Thoracic aorta (tissue), 2 donors: ENCODE data around the gene DPP7. TPM values are rescaled to one million over a fixed set of nuclear protein-coding genes. Genes with fewer than 3 reads are reported as not detected.

Experiments used
- ATAC-seq: fragments of 150-250 bp; one replicate; pipeline ENCODE4 v1.8.0; 2017; ENCODE audit warnings: low read depth; ENCODE audit not compliant: insufficient number of reproducible peaks, low FRiP score
- DNase-seq: peaks from one replicate; pipeline ENCODE4 v3.0.0-alpha.2; 2020; ENCODE audit warnings: low spot score
- H3K27ac ChIP-seq, 2 donors: fragments of 200-600 bp; sonication (generic); 1 replicate in 1 of 2; 2 replicates in 1 of 2; pipeline ENCODE4 v1.5.1; 2016; ENCODE audit warnings: mild to moderate bottlenecking in 2 of 2, moderate library complexity in 2 of 2
- H3K27me3 ChIP-seq: fragments of 200-600 bp; sonication (generic); replicated peaks from 2 replicates; pipeline ENCODE4 v1.6.0; 2016; ENCODE audit warnings: mild to moderate bottlenecking; ENCODE audit not compliant: insufficient read depth
- H3K36me3 ChIP-seq: fragments of 200-600 bp; sonication (generic); one replicate; pipeline ENCODE4 v1.5.1; 2016
- H3K4me1 ChIP-seq, 2 donors: fragments of 200-600 bp; sonication (generic); 1 replicate in 1 of 2; 2 replicates in 1 of 2; pipeline versions ENCODE4 v1.5.1 to v1.6.0; 2016; ENCODE audit warnings: low read depth in 2 of 2, mild to moderate bottlenecking in 1 of 2; ENCODE audit not compliant: control insufficient read depth in 1 of 2
- H3K4me3 ChIP-seq: fragments of 200-600 bp; sonication (generic); 2 replicates; pipeline ENCODE4 v1.5.1; 2016; ENCODE audit warnings: mild to moderate bottlenecking
- H3K9me3 ChIP-seq: fragments of 200-600 bp; sonication (generic); 2 replicates; pipeline ENCODE4 v1.5.1; 2016
- CTCF ChIP-seq: fragments of 200-600 bp; sonication (generic); IDR thresholded peaks from one replicate; pipeline ENCODE4 v1.5.1; 2019; ENCODE audit warnings: antibody characterized with exemption
- total RNA-seq, 2 donors: library from RNA; depleted of rRNA; stranded (reverse); fragments of >200 nt; gene quantifications; one replicate each; pipeline versions ENCODE4 v1.1.0 to v1.2.3, GENCODE V29; 2016

DPP7 gene
- total RNA-seq, 2 donors from 2014 or later: 100 to 148 TPM

GRCh38 chr9:137150617-137151457, 36.3 kb upstream of the DPP7 start:
- no peak for ATAC-seq
- TF ChIP-seq CTCF: no peak
- Histone ChIP-seq H3K9me3 (no peaks in the 10 kb centered on the region), H3K27me3 (peaks cover 6% of the 10 kb centered on the region), H3K4me3 (no peak overlapping the region), H3K4me1 (no peaks in the 10 kb centered on the region), H3K36me3 (no peaks in the 10 kb centered on the region), H3K27ac (no peak overlapping the region)
- no peak for DNase-seq

GRCh38 chr9:137149942-137150616, 35.5 kb upstream of the DPP7 start:
- ATAC-seq (no peak), DNase-seq (no peak)
- no peak overlapping the region for H3K4me3 ChIP-seq
- no peaks in the 10 kb centered on the region for H3K4me1 ChIP-seq
- no peaks in the 10 kb centered on the region for H3K36me3 ChIP-seq
- TF ChIP-seq CTCF: no peak
- H3K27ac ChIP-seq: no peak overlapping the region
- no peaks in the 10 kb centered on the region for H3K27me3 ChIP-seq
- no peaks in the 10 kb centered on the region for H3K9me3 ChIP-seq

GRCh38 chr9:137149363-137149762, 34.8 kb upstream of the DPP7 start:
- Histone ChIP-seq H3K36me3 (no peaks in the 10 kb centered on the region), H3K9me3 (no peaks in the 10 kb centered on the region), H3K4me3 (no peak overlapping the region), H3K27me3 (no peaks in the 10 kb centered on the region), H3K4me1 (no peaks in the 10 kb centered on the region), H3K27ac (no peak overlapping the region)
- TF ChIP-seq CTCF: no peak
- DNase-seq: no peak
- ATAC-seq: no peak

GRCh38 chr9:137148661-137149060, 34.1 kb upstream of the DPP7 start:
- TF ChIP-seq CTCF: no peak
- H3K4me1 ChIP-seq: no peaks in the 10 kb centered on the region
- no peaks in the 10 kb centered on the region for H3K36me3 ChIP-seq
- no peak overlapping the region for H3K27ac ChIP-seq
- no peak overlapping the region for H3K4me3 ChIP-seq
- H3K9me3 ChIP-seq: no peaks in the 10 kb centered on the region
- no peaks in the 10 kb centered on the region for H3K27me3 ChIP-seq
- DNase-seq: no peak
- no peak for ATAC-seq

GRCh38 chr9:137148242-137148641, 33.7 kb upstream of the DPP7 start:
- Histone ChIP-seq H3K27me3 (no peaks in the 10 kb centered on the region), H3K27ac (no peak overlapping the region), H3K36me3 (no peaks in the 10 kb centered on the region)

More at GRCh38 chr9:137148242-137148641, 33.7 kb upstream of the DPP7 start:
- no peak for TF ChIP-seq CTCF
- H3K4me1 ChIP-seq: no peaks in the 10 kb centered on the region
- no peak for DNase-seq
- ATAC-seq: no peak
- no peak overlapping the region for H3K4me3 ChIP-seq
- H3K9me3 ChIP-seq: no peaks in the 10 kb centered on the region
